Liver (tissue), 3 donors: ENCODE measurements around the gene DOCK8.

Experiments
- ATF3 ChIP-seq: IDR thresholded peaks from 2 replicates; pipeline ENCODE4 v1.6.1; 2016; ENCODE audit warnings: antibody characterized with exemption
- CTCF ChIP-seq: fragments of 150-350 bp; IDR thresholded peaks from 2 replicates; pipeline ENCODE4 v1.5.1; 2017; ENCODE audit warnings: improper control_type of control experiment, low read depth, low read length; ENCODE audit not compliant: missing input control
- JUND ChIP-seq, 2 donors: IDR thresholded peaks; 2 replicates each; pipeline ENCODE4 v1.6.1; 2016; ENCODE audit warnings: antibody characterized with exemption in 2 of 2
- MAX ChIP-seq: IDR thresholded peaks from 2 replicates; pipeline ENCODE4 v1.6.1; 2016; ENCODE audit warnings: antibody characterized with exemption
- REST ChIP-seq: IDR thresholded peaks from 2 replicates; pipeline ENCODE4 v1.6.1; 2016; ENCODE audit warnings: antibody characterized with exemption, mild to moderate bottlenecking
- ZBTB33 ChIP-seq: IDR thresholded peaks from 2 replicates; pipeline ENCODE4 v1.6.1; 2016; ENCODE audit warnings: antibody characterized with exemption
- donor health status: healthy.
- donor health status: healthy.

- TF ChIP-seq REST (no peak), CTCF (no peak), JUND (IDR thresholded peaks at IDR 0.05) (no peak), ZBTB33 (no peak), ATF3 (no peak), MAX (no peak)
Measured at GRCh38 chr9:268616-269015, 54.0 kb downstream of the DOCK8 start.
